ENCODE data around the gene RBM39. TPM values are rescaled to one million over a fixed set of nuclear protein-coding genes. Genes with fewer than 3 reads are reported as not detected.
A peak's percentile ranks its signal among the peaks of the same experiment; 100 is the strongest.

RBM39 gene
- total and polyA plus RNA-seq, 2 of the 13 experiments (the other 11 are each of a cell fraction or from before 2014, with no cell fraction given), result 788 to 920 TPM

- intact Hi-C loops (cut with micrococcal nuclease; ENCODE audit: unreplicated experiment) (loop anchor here (2.0 kb wide), 2 partner anchors 33 to 49 kb away; partner anchors contain the start of genes NFS1 and ROMO1), in situ Hi-C loops (cut with HindIII; ENCODE audit: extremely low pct_ligation_motif_present, low pct_unique_long_range_greater_than_20kb) (no loop called here)
- BruUV-seq (replicated peaks), result no TSS peak
- no peak overlapping the region for H2AFZ ChIP-seq (ENCODE audit: low read length)
- peaks cover 32% of the 10 kb centered on the region for H4K20me1 ChIP-seq (ENCODE audit: insufficient read depth, low read length)
- DNase-seq (ENCODE audit: low spot score) (no peak), FAIRE-seq (no peak), ATAC-seq (no peak)
- H3K4me2 ChIP-seq (ENCODE audit: low read depth, low read length), result no peak overlapping the region
- WGBS (ENCODE audit: low lambda C conversion rate), result 97% methylated on average over 17 of the region's 17 CpGs
- peaks cover 5 to 23% of the 10 kb centered on the region in 2 experiments; a peak in 4 of 5 replicates for H3K36me3 ChIP-seq (replicated peaks in 1 of 2; ENCODE audit: control insufficient read depth in 1 of 2, insufficient read depth in 2 of 2, low read length in 2 of 2)
- ChIA-PET POLR2A (interaction anchor here (0.6 to 4.6 kb wide), 9 partner anchors 10 to 124 kb away, joined by 3 to 73 read pairs (median 5); partner anchors contain the start of genes ERGIC3, NFS1, RBM39 and ROMO1), CTCF (ENCODE audit: low intra/inter-chr PET ratio, low total read pairs) (no interaction called here)
- H3K79me2 ChIP-seq (ENCODE audit: insufficient read depth, low read length), result peaks cover 39% of the 10 kb centered on the region
- peaks cover 29% of the 10 kb centered on the region for H3K4me1 ChIP-seq (ENCODE audit: insufficient read depth, low read length)
- no peak overlapping the region for H3K27ac ChIP-seq (ENCODE audit: extremely low read length, insufficient read depth, low read length)
- no peak overlapping the region for H3K4me3 ChIP-seq (replicated peaks in 1 of 3; ENCODE audit: insufficient read depth in 1 of 3, low read depth in 2 of 3, low read length in 3 of 3)
- no peaks in the 10 kb centered on the region; a peak in 1 of 5 replicates for H3K27me3 ChIP-seq (ENCODE audit: control insufficient read depth in 1 of 2, insufficient read depth in 2 of 2, low read length in 2 of 2)
- no peaks in the 10 kb centered on the region for H3K9me3 ChIP-seq (ENCODE audit: low read length)
- no peak overlapping the region for H3K9ac ChIP-seq (ENCODE audit: insufficient read depth, low read depth, low read length)
- no peak for TF ChIP-seq HIVEP1 (CRISPR knock-in tag; IDR thresholded peaks at IDR 0.05)
- TF ChIP-seq ZNF331 (CRISPR knock-in tag; IDR thresholded peaks at IDR 0.05), result no peak
- TF ChIP-seq ADNP (CRISPR knock-in tag; IDR thresholded peaks at IDR 0.05), result no peak
- TF ChIP-seq ZNF737 (CRISPR knock-in tag; IDR thresholded peaks at IDR 0.05; ENCODE audit: borderline replicate concordance), result no peak
- 0 out of 2 replicates have a peak, but pooled peaks have one; percentile 45 for TF ChIP-seq ZNF678 (CRISPR knock-in tag; IDR thresholded peaks at IDR 0.05)
- TF ChIP-seq, protein P1, sequence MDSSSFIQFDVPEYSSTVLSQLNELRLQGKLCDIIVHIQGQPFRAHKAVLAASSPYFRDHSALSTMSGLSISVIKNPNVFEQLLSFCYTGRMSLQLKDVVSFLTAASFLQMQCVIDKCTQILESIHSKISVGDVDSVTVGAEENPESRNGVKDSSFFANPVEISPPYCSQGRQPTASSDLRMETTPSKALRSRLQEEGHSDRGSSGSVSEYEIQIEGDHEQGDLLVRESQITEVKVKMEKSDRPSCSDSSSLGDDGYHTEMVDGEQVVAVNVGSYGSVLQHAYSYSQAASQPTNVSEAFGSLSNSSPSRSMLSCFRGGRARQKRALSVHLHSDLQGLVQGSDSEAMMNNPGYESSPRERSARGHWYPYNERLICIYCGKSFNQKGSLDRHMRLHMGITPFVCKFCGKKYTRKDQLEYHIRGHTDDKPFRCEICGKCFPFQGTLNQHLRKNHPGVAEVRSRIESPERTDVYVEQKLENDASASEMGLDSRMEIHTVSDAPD (CRISPR knock-in tag; IDR thresholded peaks at IDR 0.05), result peak; percentile 28; the same call in 1 of the 2 replicates
- no peak for TF ChIP-seq NCOA1 (CRISPR knock-in tag; IDR thresholded peaks at IDR 0.05)
- TF ChIP-seq, protein P2, sequence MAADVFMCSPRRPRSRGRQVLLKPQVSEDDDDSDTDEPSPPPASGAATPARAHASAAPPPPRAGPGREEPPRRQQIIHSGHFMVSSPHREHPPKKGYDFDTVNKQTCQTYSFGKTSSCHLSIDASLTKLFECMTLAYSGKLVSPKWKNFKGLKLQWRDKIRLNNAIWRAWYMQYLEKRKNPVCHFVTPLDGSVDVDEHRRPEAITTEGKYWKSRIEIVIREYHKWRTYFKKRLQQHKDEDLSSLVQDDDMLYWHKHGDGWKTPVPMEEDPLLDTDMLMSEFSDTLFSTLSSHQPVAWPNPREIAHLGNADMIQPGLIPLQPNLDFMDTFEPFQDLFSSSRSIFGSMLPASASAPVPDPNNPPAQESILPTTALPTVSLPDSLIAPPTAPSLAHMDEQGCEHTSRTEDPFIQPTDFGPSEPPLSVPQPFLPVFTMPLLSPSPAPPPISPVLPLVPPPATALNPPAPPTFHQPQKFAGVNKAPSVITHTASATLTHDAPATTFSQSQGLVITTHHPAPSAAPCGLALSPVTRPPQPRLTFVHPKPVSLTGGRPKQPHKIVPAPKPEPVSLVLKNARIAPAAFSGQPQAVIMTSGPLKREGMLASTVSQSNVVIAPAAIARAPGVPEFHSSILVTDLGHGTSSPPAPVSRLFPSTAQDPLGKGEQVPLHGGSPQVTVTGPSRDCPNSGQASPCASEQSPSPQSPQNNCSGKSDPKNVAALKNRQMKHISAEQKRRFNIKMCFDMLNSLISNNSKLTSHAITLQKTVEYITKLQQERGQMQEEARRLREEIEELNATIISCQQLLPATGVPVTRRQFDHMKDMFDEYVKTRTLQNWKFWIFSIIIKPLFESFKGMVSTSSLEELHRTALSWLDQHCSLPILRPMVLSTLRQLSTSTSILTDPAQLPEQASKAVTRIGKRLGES (CRISPR knock-in tag; IDR thresholded peaks at IDR 0.05; ENCODE audit: borderline replicate concordance), result no peak
- no peak for TF ChIP-seq NRL (CRISPR knock-in tag; IDR thresholded peaks at IDR 0.05; ENCODE audit: borderline replicate concordance)
- TF ChIP-seq PRMT3 (CRISPR knock-in tag; IDR thresholded peaks at IDR 0.05; ENCODE audit: borderline replicate concordance, low read depth), result no peak
- TF ChIP-seq ZNF207 (IDR thresholded peaks at IDR 0.05; ENCODE audit: borderline replicate concordance), result no peak
- TF ChIP-seq ZNF782 (CRISPR knock-in tag; IDR thresholded peaks at IDR 0.05; ENCODE audit: borderline replicate concordance), result 0 out of 2 replicates have a peak, but pooled peaks have one; percentile 58
- TF ChIP-seq ZBTB1 (CRISPR knock-in tag; IDR thresholded peaks at IDR 0.05; ENCODE audit: borderline replicate concordance), result no peak
- TF ChIP-seq, protein P3, sequence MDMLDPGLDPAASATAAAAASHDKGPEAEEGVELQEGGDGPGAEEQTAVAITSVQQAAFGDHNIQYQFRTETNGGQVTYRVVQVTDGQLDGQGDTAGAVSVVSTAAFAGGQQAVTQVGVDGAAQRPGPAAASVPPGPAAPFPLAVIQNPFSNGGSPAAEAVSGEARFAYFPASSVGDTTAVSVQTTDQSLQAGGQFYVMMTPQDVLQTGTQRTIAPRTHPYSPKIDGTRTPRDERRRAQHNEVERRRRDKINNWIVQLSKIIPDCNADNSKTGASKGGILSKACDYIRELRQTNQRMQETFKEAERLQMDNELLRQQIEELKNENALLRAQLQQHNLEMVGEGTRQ (IDR thresholded peaks at IDR 0.05; ENCODE audit: low read depth, low read length), result no peak
- TF ChIP-seq, protein P3 (CRISPR knock-in tag; IDR thresholded peaks at IDR 0.05; ENCODE audit: borderline replicate concordance), result no peak
- no peak for TF ChIP-seq RFXANK (CRISPR knock-in tag; IDR thresholded peaks at IDR 0.05)
- TF ChIP-seq TEF (CRISPR knock-in tag; IDR thresholded peaks at IDR 0.05), result no peak
- TF ChIP-seq NR2F6 (IDR thresholded peaks at IDR 0.05), result no peak
- no peak for TF ChIP-seq NR2F6 (CRISPR knock-in tag; IDR thresholded peaks at IDR 0.05)
Observed at GRCh38 chr20:35665949-35666288, 76.1 kb downstream of the RBM39 start.
